ENCODE data around the gene HOXD9.

DNA sequence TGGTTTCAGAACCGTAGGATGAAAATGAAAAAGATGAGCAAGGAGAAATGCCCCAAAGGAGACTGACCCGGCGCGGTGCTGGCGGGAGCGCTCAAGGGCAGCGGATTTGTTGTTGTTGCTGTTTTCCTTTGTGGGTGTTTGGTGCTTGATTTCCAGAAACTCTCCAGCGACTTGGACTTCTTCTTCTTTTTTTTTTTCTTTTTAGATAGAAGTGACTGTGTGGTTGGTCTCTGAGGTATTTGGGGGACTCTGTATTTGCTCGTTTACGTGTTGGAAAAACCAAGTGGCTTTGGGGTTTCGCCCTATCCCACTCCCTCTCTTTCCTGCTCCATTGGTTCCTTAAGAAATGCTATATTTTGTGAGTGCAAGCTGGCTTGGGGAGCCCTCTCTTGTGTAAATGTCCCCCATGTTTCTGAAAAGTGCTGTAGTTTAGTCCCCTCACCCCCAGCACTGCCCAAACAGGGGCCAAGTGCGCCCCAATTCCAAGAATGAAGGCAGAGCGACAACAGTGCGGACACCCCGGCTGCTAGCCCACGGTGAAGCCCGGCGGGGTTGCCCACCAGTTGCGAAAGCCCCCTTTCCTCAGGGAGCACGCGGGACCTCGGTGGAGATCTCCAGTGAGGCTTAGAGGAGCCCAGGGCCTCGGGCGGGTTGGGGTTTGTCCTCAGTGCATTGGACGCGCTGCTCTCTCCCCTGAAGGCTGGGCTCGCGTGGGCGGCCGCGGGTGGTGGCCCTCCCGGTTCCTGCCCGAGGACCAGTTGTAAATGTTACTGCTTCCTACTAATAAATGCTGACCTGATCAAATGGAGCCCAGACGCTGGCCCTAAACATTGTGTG lies 1.8 kb downstream of the HOXD9 start:
- TF ChIP-seq CTCF (IDR thresholded peaks at IDR 0.05; ENCODE audit: low read depth, low read length): no peak
- TF ChIP-seq EZH2phosphoT487 (IDR thresholded peaks at IDR 0.05; ENCODE audit: low read depth): no peak
